PFSK-1 (cell line): ENCODE results near the gene TTC5.

Experiments
- FOXP2 ChIP-seq: optimal IDR thresholded peaks from 2 replicates; pipeline ENCODE3; 2011; ENCODE audit warnings: borderline replicate concordance, control low read depth, inconsistent platforms; ENCODE audit not compliant: insufficient read depth; ENCODE audit errors: extremely low read length, extremely low read depth
- POLR2AphosphoS5 ChIP-seq: IDR thresholded peaks from 2 replicates; pipeline ENCODE4 v1.6.1; 2012; ENCODE audit warnings: low read depth, mild to moderate bottlenecking, control low read depth, low read length, moderate library complexity
- SIN3A ChIP-seq: IDR thresholded peaks from 2 replicates; pipeline ENCODE4 v1.6.1; 2012; ENCODE audit warnings: mild to moderate bottlenecking, low read length, moderate library complexity, borderline replicate concordance; ENCODE audit not compliant: insufficient read depth
- TAF1 ChIP-seq: IDR thresholded peaks from 2 replicates; pipeline ENCODE4 v1.6.1; 2012; ENCODE audit warnings: low read length, control low read depth, borderline replicate concordance; ENCODE audit not compliant: insufficient read depth
- TF ChIP-seq, protein P1 (sequence below), 2 experiments: IDR thresholded peaks; 2 replicates each; pipeline versions ENCODE4 v1.6.1 to v1.8.0; 2011 to 2012; ENCODE audit warnings: low read depth in 2 of 2, low read length in 2 of 2, control low read depth in 1 of 2, inconsistent platforms in 1 of 2, mild to moderate bottlenecking in 1 of 2, moderate library complexity in 1 of 2; ENCODE audit not compliant: insufficient read depth in 1 of 2

TTC5 gene

GRCh38 chr14:20343862-20344220, 38.1 kb upstream of the TTC5 start:
- TF ChIP-seq, protein P1, sequence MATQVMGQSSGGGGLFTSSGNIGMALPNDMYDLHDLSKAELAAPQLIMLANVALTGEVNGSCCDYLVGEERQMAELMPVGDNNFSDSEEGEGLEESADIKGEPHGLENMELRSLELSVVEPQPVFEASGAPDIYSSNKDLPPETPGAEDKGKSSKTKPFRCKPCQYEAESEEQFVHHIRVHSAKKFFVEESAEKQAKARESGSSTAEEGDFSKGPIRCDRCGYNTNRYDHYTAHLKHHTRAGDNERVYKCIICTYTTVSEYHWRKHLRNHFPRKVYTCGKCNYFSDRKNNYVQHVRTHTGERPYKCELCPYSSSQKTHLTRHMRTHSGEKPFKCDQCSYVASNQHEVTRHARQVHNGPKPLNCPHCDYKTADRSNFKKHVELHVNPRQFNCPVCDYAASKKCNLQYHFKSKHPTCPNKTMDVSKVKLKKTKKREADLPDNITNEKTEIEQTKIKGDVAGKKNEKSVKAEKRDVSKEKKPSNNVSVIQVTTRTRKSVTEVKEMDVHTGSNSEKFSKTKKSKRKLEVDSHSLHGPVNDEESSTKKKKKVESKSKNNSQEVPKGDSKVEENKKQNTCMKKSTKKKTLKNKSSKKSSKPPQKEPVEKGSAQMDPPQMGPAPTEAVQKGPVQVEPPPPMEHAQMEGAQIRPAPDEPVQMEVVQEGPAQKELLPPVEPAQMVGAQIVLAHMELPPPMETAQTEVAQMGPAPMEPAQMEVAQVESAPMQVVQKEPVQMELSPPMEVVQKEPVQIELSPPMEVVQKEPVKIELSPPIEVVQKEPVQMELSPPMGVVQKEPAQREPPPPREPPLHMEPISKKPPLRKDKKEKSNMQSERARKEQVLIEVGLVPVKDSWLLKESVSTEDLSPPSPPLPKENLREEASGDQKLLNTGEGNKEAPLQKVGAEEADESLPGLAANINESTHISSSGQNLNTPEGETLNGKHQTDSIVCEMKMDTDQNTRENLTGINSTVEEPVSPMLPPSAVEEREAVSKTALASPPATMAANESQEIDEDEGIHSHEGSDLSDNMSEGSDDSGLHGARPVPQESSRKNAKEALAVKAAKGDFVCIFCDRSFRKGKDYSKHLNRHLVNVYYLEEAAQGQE (IDR thresholded peaks at IDR 0.05; ENCODE audit: insufficient read depth in 1 of 2, low read depth in 2 of 2, low read length in 2 of 2) = no peak
- TF ChIP-seq SIN3A (no peak), POLR2AphosphoS5 (no peak), TAF1 (no peak), FOXP2 (no peak)

GRCh38 chr14:20343092-20343861, 37.5 kb upstream of the TTC5 start, which contains the start of gene PARP2:
Gene PARP2 (plus strand): TSS chr14:20343635. CDS start chr14:20343642, 7 bp downstream.
- TF ChIP-seq POLR2AphosphoS5 (peak; percentile 78), FOXP2 (peak; percentile 10), SIN3A (0 out of 2 replicates have a peak, but pooled peaks have one; percentile 46), TAF1 (peak; percentile 70; the same call in 1 of the 2 replicates)
- TF ChIP-seq, protein P1 (IDR thresholded peaks at IDR 0.05; ENCODE audit: insufficient read depth in 1 of 2, low read depth in 2 of 2, low read length in 2 of 2) = peak in 1 of 2 experiments; percentile 22; a peak in 1 of 4 replicates

DNA sequence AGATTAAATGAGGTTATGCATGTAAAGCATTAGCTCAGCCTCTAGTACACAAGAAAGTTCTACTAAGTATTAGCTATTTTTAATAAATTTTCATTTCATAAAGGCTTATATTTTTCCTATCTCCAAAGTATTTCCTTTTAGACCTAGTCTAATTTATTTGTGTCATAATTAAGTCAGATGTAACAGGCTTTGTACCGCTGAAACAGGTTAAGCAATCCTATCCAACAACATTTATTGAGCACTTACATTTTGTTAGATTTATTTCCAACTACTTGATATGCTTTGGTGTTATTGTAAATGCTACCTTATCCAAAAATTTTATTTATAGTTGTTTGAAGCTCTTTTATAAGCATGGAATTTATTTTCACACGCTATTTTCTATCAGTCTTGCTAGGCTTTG, 35.9 kb upstream of the TTC5 start:
- no peak for TF ChIP-seq SIN3A
- TF ChIP-seq TAF1 = no peak
- TF ChIP-seq FOXP2 = no peak
- TF ChIP-seq, protein P1 (IDR thresholded peaks at IDR 0.05; ENCODE audit: insufficient read depth in 1 of 2, low read depth in 2 of 2, low read length in 2 of 2) = no peak
- no peak for TF ChIP-seq POLR2AphosphoS5

DNA sequence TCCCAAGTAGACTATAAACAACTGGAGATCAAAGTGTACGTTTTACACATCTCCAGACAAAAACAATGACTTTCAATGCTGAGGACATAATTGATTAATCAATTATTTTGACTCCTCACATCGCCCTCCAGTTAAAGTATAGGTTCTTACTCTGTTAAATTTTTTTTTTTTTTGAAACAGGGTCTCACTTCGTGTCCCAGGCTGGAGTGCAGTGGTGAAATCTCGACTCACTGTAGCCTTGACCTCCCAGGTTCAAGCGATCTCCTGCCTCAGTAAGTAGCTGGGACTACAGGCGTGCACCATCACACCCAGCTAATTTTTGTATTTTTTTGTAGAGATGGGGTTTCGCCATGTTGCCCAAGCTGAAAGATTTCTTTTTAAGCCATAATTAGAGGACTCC, 28.3 kb upstream of the TTC5 start:
- TF ChIP-seq, protein P1 (IDR thresholded peaks at IDR 0.05; ENCODE audit: insufficient read depth in 1 of 2, low read depth in 2 of 2, low read length in 2 of 2) = no peak
- TF ChIP-seq SIN3A (no peak), TAF1 (no peak), POLR2AphosphoS5 (no peak), FOXP2 (no peak)
